ENCODE measurements around the gene PPBP.

The PPBP gene

GRCh38 chr4:74014332-74014731 lies 26.3 kb upstream of the PPBP start:
- H3K4me3 ChIP-seq (replicated peaks in 1 of 2; ENCODE audit: low read depth in 2 of 2, low read length in 2 of 2) = no peak overlapping the region
- no peak for TF ChIP-seq CTCF (IDR thresholded peaks at IDR 0.05; ENCODE audit: low read depth, low read length)
- peak in 1 of 2 donors; percentile 28 for DNase-seq (ENCODE audit: low read depth in 2 of 2)

- H3K4me3 ChIP-seq (replicated peaks in 1 of 2; ENCODE audit: low read depth in 2 of 2, low read length in 2 of 2) = no peak overlapping the region
- no peak for TF ChIP-seq CTCF (IDR thresholded peaks at IDR 0.05; ENCODE audit: low read depth, low read length)
- DNase-seq (ENCODE audit: low read depth in 2 of 2) = no peak
Measured at GRCh38 chr4:74013264-74013663, 25.3 kb upstream of the PPBP start.

- no peak overlapping the region for H3K4me3 ChIP-seq (replicated peaks in 1 of 2; ENCODE audit: low read depth in 2 of 2, low read length in 2 of 2)
- no peak for DNase-seq (ENCODE audit: low read depth in 2 of 2)
- TF ChIP-seq CTCF (IDR thresholded peaks at IDR 0.05; ENCODE audit: low read depth, low read length) = no peak
Measured at GRCh38 chr4:74012130-74012529, 24.1 kb upstream of the PPBP start.

- H3K4me3 ChIP-seq (replicated peaks in 1 of 2; ENCODE audit: low read depth in 2 of 2, low read length in 2 of 2) = no peak overlapping the region
- no peak for DNase-seq (ENCODE audit: low read depth in 2 of 2)
- TF ChIP-seq CTCF (IDR thresholded peaks at IDR 0.05; ENCODE audit: low read depth, low read length) = no peak
Measured at GRCh38 chr4:74009307-74009706, 21.3 kb upstream of the PPBP start.

- DNase-seq (ENCODE audit: low read depth in 2 of 2) = peak; percentile 37 to 93
- H3K4me3 ChIP-seq (replicated peaks in 1 of 2; ENCODE audit: low read depth in 2 of 2, low read length in 2 of 2) = no peak overlapping the region
- no peak for TF ChIP-seq CTCF (IDR thresholded peaks at IDR 0.05; ENCODE audit: low read depth, low read length)
Measured at GRCh38 chr4:74006009-74006476, 18.1 kb upstream of the PPBP start.

GRCh38 chr4:74005528-74005927 lies 17.5 kb upstream of the PPBP start:
- TF ChIP-seq CTCF (IDR thresholded peaks at IDR 0.05; ENCODE audit: low read depth, low read length) = no peak
- peak; percentile 20 to 72 for DNase-seq (ENCODE audit: low read depth in 2 of 2)
- no peak overlapping the region for H3K4me3 ChIP-seq (replicated peaks in 1 of 2; ENCODE audit: low read depth in 2 of 2, low read length in 2 of 2)

- no peak overlapping the region for H3K4me3 ChIP-seq (replicated peaks in 1 of 2; ENCODE audit: low read depth in 2 of 2, low read length in 2 of 2)
- TF ChIP-seq CTCF (IDR thresholded peaks at IDR 0.05; ENCODE audit: low read depth, low read length) = no peak
- peak in 1 of 2 donors; percentile 22 for DNase-seq (ENCODE audit: low read depth in 2 of 2)
Measured at GRCh38 chr4:74004668-74005067, 16.7 kb upstream of the PPBP start.

Data from cardiac fibroblast (primary cell).